Suprapubic skin (tissue), 4 donors: ENCODE measurements around the gene GARIN5B. TPM values are rescaled to one million over a fixed set of nuclear protein-coding genes. Genes with fewer than 3 reads are reported as not detected.
"Not testable (repeated sequence)": the region's sequence is repeated elsewhere in the genome, so short reads cannot be mapped to it uniquely, and the experiment has no call there.

Experiments used
- DNase-seq, 2 donors: peaks; one replicate each; pipeline ENCODE4 v3.0.0-alpha.2; 2019; ENCODE audit warnings: low spot score in 2 of 2
- H3K27ac ChIP-seq: fragments of 200-600 bp; sonication (generic); one replicate; pipeline ENCODE4 v1.5.1; 2019
- H3K27me3 ChIP-seq: fragments of 200-600 bp; sonication (generic); one replicate; pipeline ENCODE4 v1.5.1; 2019
- H3K36me3 ChIP-seq: fragments of 200-600 bp; sonication (generic); one replicate; pipeline ENCODE4 v1.5.1; 2019
- H3K4me1 ChIP-seq: fragments of 200-600 bp; sonication (generic); one replicate; pipeline ENCODE4 v1.5.1; 2019
- H3K4me3 ChIP-seq: fragments of 200-600 bp; sonication (generic); one replicate; pipeline ENCODE4 v1.5.1; 2019; ENCODE audit warnings: mild to moderate bottlenecking
- H3K9me3 ChIP-seq: fragments of 200-600 bp; sonication (generic); one replicate; pipeline ENCODE4 v1.5.1; 2019
- EP300 ChIP-seq: sonication (generic); formaldehyde crosslinking; IDR thresholded peaks from one replicate; pipeline ENCODE4 v1.6.1; 2017; ENCODE audit warnings: antibody characterized with exemption
- POLR2A ChIP-seq, 2 donors: fragments of 450-650 bp; IDR thresholded peaks; one replicate each; pipeline ENCODE4 v1.6.1; 2017; ENCODE audit warnings: antibody characterized with exemption in 2 of 2, mild to moderate bottlenecking in 2 of 2, moderate library complexity in 2 of 2
- POLR2AphosphoS5 ChIP-seq, 3 donors: sonication (generic); formaldehyde crosslinking; IDR thresholded peaks; one replicate each; pipeline ENCODE4 v1.6.1; 2017; ENCODE audit warnings: antibody characterized with exemption in 3 of 3
- WGBS: methylation state at CpG from one replicate; pipeline ENCODE4 v1.1.5; 2018; 5-methylcytosine and 5-hydroxymethylcytosine counted together
- total RNA-seq, 4 donors: library from RNA; depleted of rRNA; stranded (reverse); fragments of >200 nt; gene quantifications; one replicate each; pipeline ENCODE4 v1.1.0, GENCODE V29; 2016
- TF ChIP-seq, protein P1 (sequence below), 2 donors: fragments of 200-600 bp in 1 of 2; fragments of 450-650 bp in 1 of 2; sonication (generic) in 1 of 2; IDR thresholded peaks; one replicate each; pipeline ENCODE4 v1.5.1; 2016 to 2019; ENCODE audit warnings: antibody characterized with exemption in 2 of 2, mild to moderate bottlenecking in 1 of 2, moderate library complexity in 1 of 2

Gene GARIN5B
- total RNA-seq = not detected

DNA sequence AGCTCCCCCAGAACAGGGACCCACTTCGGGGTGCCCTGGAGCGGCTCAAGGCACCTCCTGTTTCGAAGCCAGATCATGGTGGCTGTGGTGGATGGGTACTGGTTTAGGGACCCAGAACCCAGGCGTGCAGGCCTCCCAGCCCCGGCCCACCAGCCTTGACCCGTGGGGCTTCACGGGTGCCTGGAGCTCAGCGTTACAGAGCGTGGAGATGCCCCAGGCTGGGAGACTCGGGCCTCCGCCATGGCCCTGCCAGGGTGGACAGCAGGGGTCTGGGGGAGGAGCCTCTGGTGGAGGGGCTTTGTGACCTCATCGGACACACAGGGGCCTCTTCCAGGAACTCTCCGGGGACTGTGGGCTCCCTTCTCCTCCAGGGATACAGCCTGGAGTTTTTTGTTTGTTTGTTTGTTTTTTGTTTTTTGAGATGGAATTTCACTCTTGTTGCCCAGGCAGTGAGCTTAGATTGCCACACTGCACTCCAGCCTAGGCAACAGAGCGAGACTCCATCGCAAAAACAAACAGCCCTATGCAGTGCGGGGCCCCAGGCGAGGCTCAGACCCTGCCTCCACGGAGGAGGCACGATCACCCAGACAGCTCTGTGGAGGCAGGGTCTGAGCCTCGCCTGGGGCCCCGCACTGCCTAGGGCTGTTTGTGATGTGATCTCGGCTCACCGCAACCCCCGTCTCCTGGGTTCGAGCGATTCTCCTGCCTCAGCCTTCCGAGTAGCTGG is at the start of gene GARIN5B:
GARIN5B (minus strand) TSS at position 271 of the 727 bp plus-strand sequence; CDS start at position 77, 194 bp downstream.
- Histone ChIP-seq H3K9me3 (no peaks in the 10 kb centered on the region), H3K4me3 (no peak within 1 kb of the TSS), H3K4me1 (no peaks in the 10 kb centered on the region), H3K27me3 (peaks cover 14% of the 10 kb centered on the region), H3K36me3 (no peaks in the 10 kb centered on the region), H3K27ac (no peak within 1 kb of the TSS)
- no peak for DNase-seq
- WGBS = 86% methylated on average over 18 of the region's 27 CpGs
- TF ChIP-seq, protein P1, sequence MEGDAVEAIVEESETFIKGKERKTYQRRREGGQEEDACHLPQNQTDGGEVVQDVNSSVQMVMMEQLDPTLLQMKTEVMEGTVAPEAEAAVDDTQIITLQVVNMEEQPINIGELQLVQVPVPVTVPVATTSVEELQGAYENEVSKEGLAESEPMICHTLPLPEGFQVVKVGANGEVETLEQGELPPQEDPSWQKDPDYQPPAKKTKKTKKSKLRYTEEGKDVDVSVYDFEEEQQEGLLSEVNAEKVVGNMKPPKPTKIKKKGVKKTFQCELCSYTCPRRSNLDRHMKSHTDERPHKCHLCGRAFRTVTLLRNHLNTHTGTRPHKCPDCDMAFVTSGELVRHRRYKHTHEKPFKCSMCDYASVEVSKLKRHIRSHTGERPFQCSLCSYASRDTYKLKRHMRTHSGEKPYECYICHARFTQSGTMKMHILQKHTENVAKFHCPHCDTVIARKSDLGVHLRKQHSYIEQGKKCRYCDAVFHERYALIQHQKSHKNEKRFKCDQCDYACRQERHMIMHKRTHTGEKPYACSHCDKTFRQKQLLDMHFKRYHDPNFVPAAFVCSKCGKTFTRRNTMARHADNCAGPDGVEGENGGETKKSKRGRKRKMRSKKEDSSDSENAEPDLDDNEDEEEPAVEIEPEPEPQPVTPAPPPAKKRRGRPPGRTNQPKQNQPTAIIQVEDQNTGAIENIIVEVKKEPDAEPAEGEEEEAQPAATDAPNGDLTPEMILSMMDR (IDR thresholded peaks at IDR 0.05) = no peak
- TF ChIP-seq POLR2AphosphoS5 (IDR thresholded peaks at IDR 0.05) (no peak), EP300 (no peak), POLR2A (IDR thresholded peaks at IDR 0.05) (no peak)

DNA sequence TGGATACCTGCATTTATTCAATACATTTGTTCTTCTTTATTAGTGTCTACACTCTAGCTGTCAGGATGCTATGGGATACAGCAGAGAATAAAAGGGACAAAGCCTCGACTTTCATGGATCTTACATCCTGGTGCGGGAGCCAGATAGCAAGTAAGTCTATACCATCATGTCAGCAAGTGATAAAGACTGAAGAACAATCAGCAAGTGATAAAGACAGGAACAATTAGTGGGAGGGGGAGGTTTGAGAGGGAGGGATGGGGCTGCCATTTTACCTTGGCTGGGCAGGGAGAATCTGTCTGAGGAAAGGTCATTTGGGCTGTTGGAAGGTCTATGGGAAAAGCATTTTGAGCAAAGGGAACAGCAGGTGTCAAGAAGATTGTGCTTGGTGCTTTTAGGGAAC is 47.1 kb upstream of the GARIN5B start:
- 95% methylated on average over 2 of the region's 2 CpGs for WGBS
- TF ChIP-seq, protein P1 (IDR thresholded peaks at IDR 0.05) = no peak
- TF ChIP-seq POLR2A (IDR thresholded peaks at IDR 0.05) (no peak), POLR2AphosphoS5 (IDR thresholded peaks at IDR 0.05) (no peak)

DNA sequence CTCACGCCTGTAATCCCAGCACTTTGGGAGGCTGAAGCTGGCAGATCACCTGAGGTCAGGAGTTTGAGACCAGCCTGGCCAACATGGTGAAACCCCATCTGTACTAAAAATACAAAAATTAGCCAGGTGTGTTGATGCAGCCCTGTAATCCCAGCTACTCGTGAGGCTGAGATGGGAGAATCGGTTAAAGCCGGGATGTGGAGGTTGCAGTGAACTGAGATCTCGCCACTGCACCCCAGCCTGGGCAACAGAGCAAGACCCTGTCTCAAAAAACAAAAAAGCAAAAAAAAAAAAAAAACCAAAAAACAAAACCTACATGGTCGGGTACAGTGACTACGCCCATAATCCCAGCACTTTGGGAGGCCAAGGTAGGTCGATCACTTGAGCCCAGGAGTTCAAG is 46.1 kb upstream of the GARIN5B start:
- H3K27ac ChIP-seq, H3K27me3 ChIP-seq, DNase-seq, H3K4me3 ChIP-seq, H3K9me3 ChIP-seq, H3K36me3 ChIP-seq: not testable (repeated sequence)
- 95% methylated on average over 8 of the region's 8 CpGs for WGBS
- peaks cover 15% of the 10 kb centered on the region for H3K4me1 ChIP-seq

More for the DNA sequence above, 47.1 kb upstream of the GARIN5B start:
- Histone ChIP-seq H3K4me1 (peaks cover 15% of the 10 kb centered on the region), H3K4me3 (no peak overlapping the region), H3K9me3 (no peaks in the 10 kb centered on the region), H3K27ac (no peak overlapping the region), H3K27me3 (no peaks in the 10 kb centered on the region), H3K36me3 (peaks cover 3% of the 10 kb centered on the region)
- no peak for DNase-seq

DNA sequence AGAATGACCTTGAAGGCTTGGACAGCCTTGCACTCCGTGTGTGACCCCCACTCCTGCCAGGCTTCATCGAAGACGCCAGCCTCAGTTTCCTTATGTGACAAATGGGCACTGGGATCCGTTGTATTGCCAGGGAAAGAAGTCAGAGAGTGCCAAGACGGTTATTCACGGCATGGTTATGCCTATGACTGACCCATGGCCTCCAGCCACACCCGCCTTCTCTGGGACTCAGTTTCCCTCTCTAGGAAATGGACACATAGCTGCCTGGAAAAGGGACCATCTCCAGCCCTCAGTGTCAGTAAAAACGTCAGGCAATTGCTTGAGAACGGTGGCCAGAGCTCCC is 45.4 kb upstream of the GARIN5B start:
- Histone ChIP-seq H3K27me3 (no peaks in the 10 kb centered on the region), H3K4me3 (peak overlapping the region; percentile 97), H3K9me3 (no peaks in the 10 kb centered on the region), H3K27ac (peak overlapping the region; percentile 96), H3K4me1 (peaks cover 15% of the 10 kb centered on the region), H3K36me3 (peaks cover 14% of the 10 kb centered on the region)
- no peak for DNase-seq
- 75% methylated on average over 8 of the region's 9 CpGs for WGBS
- TF ChIP-seq POLR2A (IDR thresholded peaks at IDR 0.05) = no peak
- TF ChIP-seq EP300 = no peak
- TF ChIP-seq, protein P1 (IDR thresholded peaks at IDR 0.05) = no peak
- TF ChIP-seq POLR2AphosphoS5 (IDR thresholded peaks at IDR 0.05) = no peak

DNA sequence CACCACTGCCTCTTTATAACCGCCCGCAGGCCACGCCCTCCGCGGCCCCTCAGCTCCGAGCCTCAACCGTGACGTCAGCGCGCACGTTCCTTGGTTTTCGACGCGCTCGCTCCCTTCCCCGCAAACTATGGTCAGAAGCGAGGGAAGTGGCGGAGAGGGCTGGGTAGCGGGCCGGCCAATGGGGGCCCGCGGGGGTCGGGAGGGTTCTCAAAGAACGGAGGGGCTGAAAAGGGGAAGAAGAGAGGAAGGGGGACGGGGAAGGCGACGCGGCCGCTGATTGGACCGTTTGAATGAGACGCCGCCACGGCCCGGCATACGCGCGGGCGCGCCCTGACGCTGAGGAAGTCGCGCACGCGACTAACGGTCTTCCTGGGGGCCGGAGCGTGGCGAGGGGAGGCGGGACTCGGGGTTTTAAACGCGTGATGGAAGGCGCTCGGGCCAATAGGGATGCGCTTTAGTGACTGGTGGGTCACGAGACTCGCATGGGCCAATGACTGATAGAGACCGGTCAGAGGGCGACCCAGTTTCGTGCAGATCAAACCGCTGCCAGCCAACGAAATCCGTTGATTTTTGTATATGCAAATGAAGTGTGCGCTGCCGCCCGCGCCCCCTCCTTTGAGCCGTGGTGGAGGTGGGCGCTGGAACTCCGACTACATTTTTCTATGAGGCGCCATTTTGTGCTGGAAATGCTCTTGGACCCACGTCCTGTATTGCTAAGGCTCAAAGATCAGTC is 44.9 kb upstream of the GARIN5B start:
- no peaks in the 10 kb centered on the region for H3K27me3 ChIP-seq
- H3K36me3 ChIP-seq = peaks cover 19% of the 10 kb centered on the region
- H3K4me3 ChIP-seq = peak overlapping the region; percentile 97
- no peaks in the 10 kb centered on the region for H3K9me3 ChIP-seq
- under 1% methylated on average over 55 of the region's 72 CpGs for WGBS
- no peak for TF ChIP-seq EP300
- TF ChIP-seq POLR2A (IDR thresholded peaks at IDR 0.05) = no peak
- TF ChIP-seq, protein P1 (IDR thresholded peaks at IDR 0.05) = no peak
- peak in 2 of 3 donors; percentile 47 to 53 for TF ChIP-seq POLR2AphosphoS5 (IDR thresholded peaks at IDR 0.05)
- H3K27ac ChIP-seq = peak overlapping the region; percentile 96
- peak; percentile 99 to 100 for DNase-seq
- H3K4me1 ChIP-seq = peaks cover 15% of the 10 kb centered on the region
